PFSK-1 (cell line): ENCODE results near the gene PDE3A.

ENCODE experiments used
- FOXP2 ChIP-seq: optimal IDR thresholded peaks from 2 replicates; pipeline ENCODE3; 2011; ENCODE audit warnings: borderline replicate concordance, control low read depth, inconsistent platforms; ENCODE audit not compliant: insufficient read depth; ENCODE audit errors: extremely low read length, extremely low read depth
- POLR2AphosphoS5 ChIP-seq: IDR thresholded peaks from 2 replicates; pipeline ENCODE4 v1.6.1; 2012; ENCODE audit warnings: low read depth, mild to moderate bottlenecking, control low read depth, low read length, moderate library complexity
- SIN3A ChIP-seq: IDR thresholded peaks from 2 replicates; pipeline ENCODE4 v1.6.1; 2012; ENCODE audit warnings: mild to moderate bottlenecking, low read length, moderate library complexity, borderline replicate concordance; ENCODE audit not compliant: insufficient read depth
- TAF1 ChIP-seq: IDR thresholded peaks from 2 replicates; pipeline ENCODE4 v1.6.1; 2012; ENCODE audit warnings: low read length, control low read depth, borderline replicate concordance; ENCODE audit not compliant: insufficient read depth
- TF ChIP-seq, protein P1 (sequence below), 2 experiments: IDR thresholded peaks; 2 replicates each; pipeline versions ENCODE4 v1.6.1 to v1.8.0; 2011 to 2012; ENCODE audit warnings: low read depth in 2 of 2, low read length in 2 of 2, control low read depth in 1 of 2, inconsistent platforms in 1 of 2, mild to moderate bottlenecking in 1 of 2, moderate library complexity in 1 of 2; ENCODE audit not compliant: insufficient read depth in 1 of 2

PDE3A gene

DNA sequence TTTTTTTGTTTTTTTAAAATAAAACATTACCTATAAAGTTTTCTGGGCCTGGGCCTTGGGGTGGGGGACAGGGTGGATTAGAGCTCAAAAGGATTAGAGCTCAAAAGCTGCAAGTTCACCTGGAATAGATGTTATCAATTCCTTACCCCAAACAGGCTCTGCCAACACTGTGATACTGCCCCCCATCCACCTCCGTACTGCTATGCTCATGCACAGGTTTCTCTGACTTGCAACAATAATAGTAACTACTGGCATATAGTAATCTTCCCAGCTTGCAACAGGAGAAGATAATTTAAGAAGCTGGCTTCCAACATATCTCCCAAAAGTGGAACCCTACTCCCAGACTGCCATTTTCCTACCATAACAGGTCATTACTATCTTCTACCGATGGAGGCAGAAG lies 275.5 kb downstream of the PDE3A start:
- TF ChIP-seq, protein P1, sequence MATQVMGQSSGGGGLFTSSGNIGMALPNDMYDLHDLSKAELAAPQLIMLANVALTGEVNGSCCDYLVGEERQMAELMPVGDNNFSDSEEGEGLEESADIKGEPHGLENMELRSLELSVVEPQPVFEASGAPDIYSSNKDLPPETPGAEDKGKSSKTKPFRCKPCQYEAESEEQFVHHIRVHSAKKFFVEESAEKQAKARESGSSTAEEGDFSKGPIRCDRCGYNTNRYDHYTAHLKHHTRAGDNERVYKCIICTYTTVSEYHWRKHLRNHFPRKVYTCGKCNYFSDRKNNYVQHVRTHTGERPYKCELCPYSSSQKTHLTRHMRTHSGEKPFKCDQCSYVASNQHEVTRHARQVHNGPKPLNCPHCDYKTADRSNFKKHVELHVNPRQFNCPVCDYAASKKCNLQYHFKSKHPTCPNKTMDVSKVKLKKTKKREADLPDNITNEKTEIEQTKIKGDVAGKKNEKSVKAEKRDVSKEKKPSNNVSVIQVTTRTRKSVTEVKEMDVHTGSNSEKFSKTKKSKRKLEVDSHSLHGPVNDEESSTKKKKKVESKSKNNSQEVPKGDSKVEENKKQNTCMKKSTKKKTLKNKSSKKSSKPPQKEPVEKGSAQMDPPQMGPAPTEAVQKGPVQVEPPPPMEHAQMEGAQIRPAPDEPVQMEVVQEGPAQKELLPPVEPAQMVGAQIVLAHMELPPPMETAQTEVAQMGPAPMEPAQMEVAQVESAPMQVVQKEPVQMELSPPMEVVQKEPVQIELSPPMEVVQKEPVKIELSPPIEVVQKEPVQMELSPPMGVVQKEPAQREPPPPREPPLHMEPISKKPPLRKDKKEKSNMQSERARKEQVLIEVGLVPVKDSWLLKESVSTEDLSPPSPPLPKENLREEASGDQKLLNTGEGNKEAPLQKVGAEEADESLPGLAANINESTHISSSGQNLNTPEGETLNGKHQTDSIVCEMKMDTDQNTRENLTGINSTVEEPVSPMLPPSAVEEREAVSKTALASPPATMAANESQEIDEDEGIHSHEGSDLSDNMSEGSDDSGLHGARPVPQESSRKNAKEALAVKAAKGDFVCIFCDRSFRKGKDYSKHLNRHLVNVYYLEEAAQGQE (IDR thresholded peaks at IDR 0.05; ENCODE audit: insufficient read depth in 1 of 2, low read depth in 2 of 2, low read length in 2 of 2): no peak
- TF ChIP-seq POLR2AphosphoS5 (no peak), SIN3A (no peak), TAF1 (no peak), FOXP2 (no peak)

DNA sequence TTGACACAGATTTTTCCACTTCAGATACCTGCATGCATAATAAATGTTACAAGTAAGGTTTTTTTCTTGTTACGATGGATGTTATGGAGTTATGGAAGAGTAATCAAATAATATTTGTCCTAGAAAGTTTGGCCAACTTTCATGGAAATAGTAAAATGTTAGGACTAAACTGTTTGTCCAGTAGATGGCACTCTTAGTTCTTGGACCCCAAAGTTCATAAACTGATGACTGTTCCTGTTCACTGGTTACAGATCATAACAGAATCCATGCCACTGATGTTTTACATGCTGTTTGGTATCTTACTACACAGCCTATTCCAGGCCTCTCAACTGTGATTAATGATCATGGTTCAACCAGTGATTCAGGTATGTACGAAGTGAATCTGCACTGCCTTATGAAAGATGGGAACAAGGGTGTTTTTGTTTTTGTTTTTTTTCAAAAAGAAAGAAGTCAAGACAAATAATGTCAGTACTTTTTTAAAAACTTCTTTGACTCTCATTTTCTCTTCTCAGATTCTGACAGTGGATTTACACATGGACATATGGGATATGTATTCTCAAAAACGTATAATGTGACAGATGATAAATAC lies 278.0 kb downstream of the PDE3A start:
- TF ChIP-seq SIN3A: no peak
- TF ChIP-seq, protein P1 (IDR thresholded peaks at IDR 0.05; ENCODE audit: insufficient read depth in 1 of 2, low read depth in 2 of 2, low read length in 2 of 2): no peak
- no peak for TF ChIP-seq POLR2AphosphoS5
- TF ChIP-seq FOXP2: no peak
- no peak for TF ChIP-seq TAF1

DNA sequence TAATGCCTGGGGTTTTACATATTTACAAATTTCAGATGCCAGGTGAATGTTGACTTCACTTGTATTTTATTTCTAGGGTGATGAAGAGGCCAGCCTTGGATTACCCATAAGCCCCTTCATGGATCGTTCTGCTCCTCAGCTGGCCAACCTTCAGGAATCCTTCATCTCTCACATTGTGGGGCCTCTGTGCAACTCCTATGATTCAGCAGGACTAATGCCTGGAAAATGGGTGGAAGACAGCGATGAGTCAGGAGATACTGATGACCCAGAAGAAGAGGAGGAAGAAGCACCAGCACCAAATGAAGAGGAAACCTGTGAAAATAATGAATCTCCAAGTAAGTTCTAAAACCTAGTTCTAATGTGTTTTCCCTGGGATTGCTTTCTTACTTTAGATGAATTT lies 285.5 kb downstream of the PDE3A start:
- TF ChIP-seq POLR2AphosphoS5 (no peak), FOXP2 (no peak)

DNA sequence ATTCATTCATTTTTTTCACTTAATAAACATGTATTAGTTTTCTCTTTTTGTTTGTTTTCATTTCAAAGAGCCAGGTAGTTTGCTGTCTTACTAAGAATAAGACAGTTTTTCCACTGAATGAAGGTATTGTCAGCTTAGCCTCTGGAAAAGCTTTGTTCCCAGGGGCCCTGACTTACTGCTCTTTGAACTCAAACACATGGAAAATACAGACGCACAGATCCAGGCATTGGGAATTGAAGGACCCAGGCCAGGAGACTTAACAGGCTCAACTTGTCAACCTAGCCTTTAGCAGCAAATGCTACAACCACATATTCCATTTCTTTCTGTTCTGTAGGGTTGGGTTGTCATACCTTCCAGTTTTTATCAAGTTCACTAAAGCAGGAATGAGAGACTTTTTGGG lies 288.3 kb downstream of the PDE3A start:
- TF ChIP-seq FOXP2 (no peak), POLR2AphosphoS5 (no peak), SIN3A (no peak), TAF1 (no peak)
- TF ChIP-seq, protein P1 (IDR thresholded peaks at IDR 0.05; ENCODE audit: insufficient read depth in 1 of 2, low read depth in 2 of 2, low read length in 2 of 2): no peak

DNA sequence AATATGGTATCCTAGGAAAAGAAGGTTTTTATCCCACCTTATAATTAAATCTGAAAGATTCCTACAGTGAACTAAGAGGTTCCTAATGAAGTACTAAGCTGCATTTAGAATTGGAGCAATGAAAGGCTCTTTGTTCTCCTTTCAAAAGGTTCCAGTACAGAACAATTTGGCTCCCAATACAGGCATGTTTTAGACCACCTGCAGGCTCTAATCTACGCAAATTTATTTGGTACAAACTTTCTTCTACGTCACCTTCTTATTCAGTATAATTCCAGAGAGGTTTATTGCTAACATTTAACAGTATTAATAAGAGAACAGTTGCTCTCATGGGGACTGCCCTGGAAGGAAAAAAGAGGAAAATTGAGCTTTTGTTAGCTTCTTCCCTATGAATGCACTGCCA lies 289.2 kb downstream of the PDE3A start:
- TF ChIP-seq FOXP2 (no peak), POLR2AphosphoS5 (no peak), SIN3A (no peak), TAF1 (no peak)
- TF ChIP-seq, protein P1 (IDR thresholded peaks at IDR 0.05; ENCODE audit: insufficient read depth in 1 of 2, low read depth in 2 of 2, low read length in 2 of 2): no peak

DNA sequence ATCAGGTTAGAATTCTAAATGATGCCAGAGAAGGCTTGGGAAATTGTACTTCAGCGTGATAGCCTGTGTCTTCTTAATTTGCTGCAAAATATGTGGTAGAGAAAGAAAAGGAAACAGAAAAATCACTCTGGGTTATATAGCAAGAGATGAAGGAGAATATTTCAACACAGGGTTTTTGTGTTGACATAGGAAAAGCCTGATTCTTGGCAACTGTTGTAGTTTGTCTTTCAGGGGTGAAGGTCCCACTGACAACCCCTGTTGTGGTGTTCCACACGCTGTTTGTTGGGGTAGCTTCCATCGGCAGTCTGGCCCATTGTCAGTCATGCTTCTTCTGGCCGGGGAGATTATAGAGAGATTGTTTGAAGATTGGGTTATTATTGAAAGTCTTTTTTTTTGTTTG lies 313.0 kb downstream of the PDE3A start:
- TF ChIP-seq SIN3A (no peak), TAF1 (no peak), FOXP2 (no peak), POLR2AphosphoS5 (no peak)
- TF ChIP-seq, protein P1 (IDR thresholded peaks at IDR 0.05; ENCODE audit: insufficient read depth in 1 of 2, low read depth in 2 of 2, low read length in 2 of 2): no peak
